HFF-Myc (cell line): ENCODE results near the gene MLPH.

Experiments
- DNase-seq: peaks from one replicate; pipeline ENCODE4 v3.0.0-alpha.2; 2011; ENCODE audit warnings: low read depth; ENCODE audit errors: extremely low read depth
- H3K4me3 ChIP-seq: replicated peaks from 2 replicates; pipeline ENCODE4 v1.5.1; 2011; ENCODE audit warnings: low read depth, mild to moderate bottlenecking, control low read depth, low read length
- TF ChIP-seq, protein P1 (sequence below): IDR thresholded peaks from 2 replicates; pipeline ENCODE4 v1.5.1; 2012; ENCODE audit warnings: mild to moderate bottlenecking, low read depth, low read length, control low read depth; ENCODE audit errors: missing control alignments

The MLPH gene

GRCh38 chr2:237575869-237576862, 89.1 kb downstream of the MLPH start:
- H3K4me3 ChIP-seq: no peak overlapping the region
- TF ChIP-seq, protein P1, sequence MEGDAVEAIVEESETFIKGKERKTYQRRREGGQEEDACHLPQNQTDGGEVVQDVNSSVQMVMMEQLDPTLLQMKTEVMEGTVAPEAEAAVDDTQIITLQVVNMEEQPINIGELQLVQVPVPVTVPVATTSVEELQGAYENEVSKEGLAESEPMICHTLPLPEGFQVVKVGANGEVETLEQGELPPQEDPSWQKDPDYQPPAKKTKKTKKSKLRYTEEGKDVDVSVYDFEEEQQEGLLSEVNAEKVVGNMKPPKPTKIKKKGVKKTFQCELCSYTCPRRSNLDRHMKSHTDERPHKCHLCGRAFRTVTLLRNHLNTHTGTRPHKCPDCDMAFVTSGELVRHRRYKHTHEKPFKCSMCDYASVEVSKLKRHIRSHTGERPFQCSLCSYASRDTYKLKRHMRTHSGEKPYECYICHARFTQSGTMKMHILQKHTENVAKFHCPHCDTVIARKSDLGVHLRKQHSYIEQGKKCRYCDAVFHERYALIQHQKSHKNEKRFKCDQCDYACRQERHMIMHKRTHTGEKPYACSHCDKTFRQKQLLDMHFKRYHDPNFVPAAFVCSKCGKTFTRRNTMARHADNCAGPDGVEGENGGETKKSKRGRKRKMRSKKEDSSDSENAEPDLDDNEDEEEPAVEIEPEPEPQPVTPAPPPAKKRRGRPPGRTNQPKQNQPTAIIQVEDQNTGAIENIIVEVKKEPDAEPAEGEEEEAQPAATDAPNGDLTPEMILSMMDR: no peak
- no peak for DNase-seq

GRCh38 chr2:237576974-237577373, 89.9 kb downstream of the MLPH start:
- TF ChIP-seq, protein P1: no peak
- no peak overlapping the region for H3K4me3 ChIP-seq
- no peak for DNase-seq

- no peak overlapping the region for H3K4me3 ChIP-seq
- DNase-seq: no peak
- TF ChIP-seq, protein P1: no peak
Observed at GRCh38 chr2:237577458-237577857, 90.4 kb downstream of the MLPH start.

GRCh38 chr2:237577956-237578870, 91.2 kb downstream of the MLPH start:
- DNase-seq: no peak
- TF ChIP-seq, protein P1: no peak

GRCh38 chr2:237581326-237581725, 94.3 kb downstream of the MLPH start:
- TF ChIP-seq, protein P1: no peak
- H3K4me3 ChIP-seq: no peak overlapping the region
- DNase-seq: no peak

More at GRCh38 chr2:237577956-237578870, 91.2 kb downstream of the MLPH start:
- no peak overlapping the region for H3K4me3 ChIP-seq

- no peak overlapping the region for H3K4me3 ChIP-seq
- TF ChIP-seq, protein P1: peak; percentile 49
- DNase-seq: no peak
Observed at GRCh38 chr2:237581751-237582746, 95.0 kb downstream of the MLPH start.
